Astrocyte (in vitro differentiated cells and primary cell): ENCODE results near the gene SRR. TPM values are rescaled to one million over a fixed set of nuclear protein-coding genes. Genes with fewer than 3 reads are reported as not detected.

ENCODE experiments used
- DNase-seq: peaks from one replicate; pipeline ENCODE4 v3.0.0-alpha.2; 2010; ENCODE audit warnings: low read depth
- FAIRE-seq: peaks from 2 replicates; lab custom pipeline; 2011; peaks lifted over from hg19 to GRCh38; lab: Jason Lieb, UNC
- H2AFZ ChIP-seq: 2 replicates; pipeline ENCODE4 v1.6.0; 2012; ENCODE audit warnings: low read depth, low read length, inconsistent platforms
- H3K27ac ChIP-seq: 2 replicates; pipeline ENCODE4 v1.5.1; 2011; ENCODE audit warnings: low read depth, low read length, inconsistent platforms
- H3K27me3 ChIP-seq: 2 replicates; pipeline ENCODE4 v1.6.0; 2011; ENCODE audit warnings: low read length, inconsistent platforms; ENCODE audit not compliant: insufficient read depth
- H3K36me3 ChIP-seq: 2 replicates; pipeline ENCODE4 v1.5.1; 2011; ENCODE audit warnings: low read length, inconsistent platforms; ENCODE audit not compliant: insufficient read depth
- H3K4me1 ChIP-seq: 2 replicates; pipeline ENCODE4 v1.5.1; 2011; ENCODE audit warnings: low read length, inconsistent platforms; ENCODE audit not compliant: insufficient read depth
- H3K4me2 ChIP-seq: 2 replicates; pipeline ENCODE4 v1.6.0; 2012; ENCODE audit warnings: low read length, inconsistent platforms
- H3K4me3 ChIP-seq: 2 replicates; pipeline ENCODE4 v1.5.1; 2011; ENCODE audit warnings: low read depth, mild to moderate bottlenecking, low read length, inconsistent platforms; ENCODE audit not compliant: insufficient read depth
- H3K79me2 ChIP-seq: 2 replicates; pipeline ENCODE4 v1.6.0; 2012; ENCODE audit warnings: mild to moderate bottlenecking, low read length, inconsistent platforms; ENCODE audit not compliant: insufficient read depth
- H3K9ac ChIP-seq: 2 replicates; pipeline ENCODE4 v1.6.0; 2012; ENCODE audit warnings: mild to moderate bottlenecking, low read length, inconsistent platforms
- H3K9me3 ChIP-seq: 2 replicates; pipeline ENCODE4 v1.5.1; 2012; ENCODE audit warnings: low read depth, mild to moderate bottlenecking, low read length, inconsistent platforms; ENCODE audit not compliant: insufficient read depth
- H4K20me1 ChIP-seq: 2 replicates; pipeline ENCODE4 v1.6.0; 2012; ENCODE audit warnings: low read length, inconsistent platforms; ENCODE audit not compliant: insufficient read depth
- H3K27ac Mint-ChIP-seq: one replicate; pipeline ENCODE4 v1.8.0; 2021; ENCODE audit warnings: mild to moderate bottlenecking, mixed read lengths; ENCODE audit not compliant: unreplicated experiment
- H3K27me3 Mint-ChIP-seq: one replicate; pipeline ENCODE4 v1.8.0; 2021; ENCODE audit warnings: low read depth, mixed read lengths; ENCODE audit not compliant: unreplicated experiment
- H3K36me3 Mint-ChIP-seq: one replicate; pipeline ENCODE4 v1.8.0; 2021; ENCODE audit warnings: low read depth, mixed read lengths; ENCODE audit not compliant: unreplicated experiment
- H3K4me1 Mint-ChIP-seq: one replicate; pipeline ENCODE4 v1.8.0; 2021; ENCODE audit warnings: low read depth, mixed read lengths; ENCODE audit not compliant: unreplicated experiment
- H3K4me3 Mint-ChIP-seq: one replicate; pipeline ENCODE4 v1.8.0; 2021; ENCODE audit warnings: mild to moderate bottlenecking, moderate library complexity, mixed read lengths; ENCODE audit not compliant: unreplicated experiment
- H3K9me3 Mint-ChIP-seq: one replicate; pipeline ENCODE4 v1.8.0; 2021; ENCODE audit warnings: mild to moderate bottlenecking, mixed read lengths; ENCODE audit not compliant: unreplicated experiment
- EZH2 ChIP-seq: IDR thresholded peaks from 2 replicates; pipeline ENCODE4 v1.6.1; 2012; ENCODE audit warnings: mild to moderate bottlenecking, low read length, inconsistent platforms; ENCODE audit not compliant: insufficient read depth
- total RNA-seq: library from RNA; stranded (reverse); gene quantifications from 2 replicates; pipeline ENCODE4 v1.2.1, GENCODE V29; 2021
- TF ChIP-seq, protein P1 (sequence below): IDR thresholded peaks from 2 replicates; pipeline ENCODE4 v1.5.1; 2011; ENCODE audit warnings: low read depth, mild to moderate bottlenecking, inconsistent platforms, low read length, moderate library complexity; ENCODE audit not compliant: insufficient read depth

Gene SRR
- total RNA-seq, 1 donor from 2014 or later, result 15.4 TPM

- FAIRE-seq, result no peak
- Mint-ChIP-seq H3K27me3 (no peaks in the 10 kb centered on the region), H3K4me1 (peaks cover 16% of the 10 kb centered on the region), H3K9me3 (no peaks in the 10 kb centered on the region), H3K4me3 (peak overlapping the region; percentile 99), H3K36me3 (peaks cover 2% of the 10 kb centered on the region), H3K27ac (peak overlapping the region; percentile 97)
- Histone ChIP-seq H3K4me2 (peak overlapping the region; percentile 93), H3K9ac (peak overlapping the region; percentile 98), H3K79me2 (peaks cover 62% of the 10 kb centered on the region), H3K9me3 (no peaks in the 10 kb centered on the region), H3K27ac (peak overlapping the region; percentile 78), H3K27me3 (no peaks in the 10 kb centered on the region), H4K20me1 (peaks cover 41% of the 10 kb centered on the region), H2AFZ (peak overlapping the region; percentile 78), H3K4me1 (peaks cover 24% of the 10 kb centered on the region), H3K36me3 (peaks cover 47% of the 10 kb centered on the region), H3K4me3 (peak overlapping the region; percentile 99)
- no peak for DNase-seq
- TF ChIP-seq EZH2, result no peak
- TF ChIP-seq, protein P1, sequence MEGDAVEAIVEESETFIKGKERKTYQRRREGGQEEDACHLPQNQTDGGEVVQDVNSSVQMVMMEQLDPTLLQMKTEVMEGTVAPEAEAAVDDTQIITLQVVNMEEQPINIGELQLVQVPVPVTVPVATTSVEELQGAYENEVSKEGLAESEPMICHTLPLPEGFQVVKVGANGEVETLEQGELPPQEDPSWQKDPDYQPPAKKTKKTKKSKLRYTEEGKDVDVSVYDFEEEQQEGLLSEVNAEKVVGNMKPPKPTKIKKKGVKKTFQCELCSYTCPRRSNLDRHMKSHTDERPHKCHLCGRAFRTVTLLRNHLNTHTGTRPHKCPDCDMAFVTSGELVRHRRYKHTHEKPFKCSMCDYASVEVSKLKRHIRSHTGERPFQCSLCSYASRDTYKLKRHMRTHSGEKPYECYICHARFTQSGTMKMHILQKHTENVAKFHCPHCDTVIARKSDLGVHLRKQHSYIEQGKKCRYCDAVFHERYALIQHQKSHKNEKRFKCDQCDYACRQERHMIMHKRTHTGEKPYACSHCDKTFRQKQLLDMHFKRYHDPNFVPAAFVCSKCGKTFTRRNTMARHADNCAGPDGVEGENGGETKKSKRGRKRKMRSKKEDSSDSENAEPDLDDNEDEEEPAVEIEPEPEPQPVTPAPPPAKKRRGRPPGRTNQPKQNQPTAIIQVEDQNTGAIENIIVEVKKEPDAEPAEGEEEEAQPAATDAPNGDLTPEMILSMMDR, result no peak
Observed at GRCh38 chr17:2335726-2336214, 32.0 kb downstream of the SRR start.

- H3K27me3 ChIP-seq, result no peaks in the 10 kb centered on the region
- H3K9me3 ChIP-seq, result no peaks in the 10 kb centered on the region
- TF ChIP-seq EZH2, result no peak
- TF ChIP-seq, protein P1, result no peak
- peak within 1 kb of the TSS; percentile 98 for H3K9ac ChIP-seq
- DNase-seq, result peak; percentile 82
- H3K4me1 Mint-ChIP-seq, result peaks cover 16% of the 10 kb centered on the region
- no peaks in the 10 kb centered on the region for H3K27me3 Mint-ChIP-seq
- H3K79me2 ChIP-seq, result peaks cover 64% of the 10 kb centered on the region
- H3K27ac ChIP-seq, result peak within 1 kb of the TSS; percentile 78
- peak within 1 kb of the TSS; percentile 78 for H2AFZ ChIP-seq
- peak within 1 kb of the TSS; percentile 97 for H3K27ac Mint-ChIP-seq
- peak; percentile 9 for FAIRE-seq
- peaks cover 41% of the 10 kb centered on the region for H3K36me3 ChIP-seq
- peaks cover 24% of the 10 kb centered on the region for H3K4me1 ChIP-seq
- no peaks in the 10 kb centered on the region for H3K9me3 Mint-ChIP-seq
- H3K4me2 ChIP-seq, result peak within 1 kb of the TSS; percentile 93
- H3K4me3 Mint-ChIP-seq, result peak within 1 kb of the TSS; percentile 99
- peak within 1 kb of the TSS; percentile 99 for H3K4me3 ChIP-seq
- H3K36me3 Mint-ChIP-seq, result peaks cover 2% of the 10 kb centered on the region
- peaks cover 41% of the 10 kb centered on the region for H4K20me1 ChIP-seq
Observed at GRCh38 chr17:2336215-2336851, 32.6 kb downstream of the SRR start, which contains the start of gene TSR1. Gene TSR1 (minus strand): TSS chr17:2336457. CDS start chr17:2336427, 30 bp downstream.
